NCI-H2081 treated with DMSO at 0.1 percent for 48 hours (cell line): Measurements from ENCODE around the gene MMP10.
"Not testable (repeated sequence)": the region's sequence is repeated elsewhere in the genome, so short reads cannot be mapped to it uniquely, and the experiment has no call there.

Experiments
- DNase-seq: peaks from one replicate; lab custom pipeline; 2025; lab: John Stamatoyannopoulos, UW

MMP10 gene

GRCh38 chr11:102783016-102783415 is 2.6 kb upstream of the MMP10 start:
- no peak for DNase-seq

DNA sequence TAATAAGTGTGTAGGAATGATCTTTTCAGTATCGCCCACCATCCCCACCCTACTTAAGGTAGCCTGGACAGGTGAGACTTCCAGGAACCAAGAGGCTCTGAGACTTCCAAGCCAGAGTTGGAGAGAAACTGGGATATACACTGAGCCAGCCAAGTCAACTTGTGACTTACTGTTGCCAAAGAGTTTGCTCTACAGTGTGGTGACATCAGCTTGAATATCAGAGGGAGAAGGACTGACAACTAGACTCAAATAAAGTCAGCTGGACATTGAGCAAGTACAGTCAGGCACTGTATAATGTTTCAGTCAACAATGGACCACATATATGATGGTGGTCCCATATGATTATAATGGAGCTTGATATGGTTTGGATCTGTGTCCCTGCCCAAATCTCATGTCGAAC is 1.2 kb upstream of the MMP10 start:
- no peak for DNase-seq

GRCh38 chr11:102776454-102776853 is 4.0 kb downstream of the MMP10 start:
- no peak for DNase-seq

- no peak for DNase-seq
Observed at GRCh38 chr11:102773386-102773785, 7.0 kb downstream of the MMP10 start.

DNA sequence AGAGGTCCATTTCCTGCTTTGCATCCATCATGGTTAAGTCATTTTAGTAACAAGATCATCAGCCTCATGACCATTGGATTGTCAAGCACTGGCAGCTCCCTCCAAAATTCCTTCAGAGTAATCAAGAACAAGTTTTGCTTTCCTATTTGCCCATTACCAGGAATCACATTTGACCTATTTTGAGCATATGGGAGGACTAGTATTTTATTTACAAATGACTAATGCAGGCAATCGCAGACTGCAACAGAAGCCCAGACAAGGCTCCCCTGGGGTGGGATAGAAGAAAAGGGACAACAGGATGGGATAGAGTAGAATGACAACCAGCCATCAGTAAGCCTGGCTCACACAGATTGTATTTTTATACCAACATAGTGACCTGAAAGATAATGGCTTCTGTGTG is 9.1 kb downstream of the MMP10 start:
- no peak for DNase-seq

DNA sequence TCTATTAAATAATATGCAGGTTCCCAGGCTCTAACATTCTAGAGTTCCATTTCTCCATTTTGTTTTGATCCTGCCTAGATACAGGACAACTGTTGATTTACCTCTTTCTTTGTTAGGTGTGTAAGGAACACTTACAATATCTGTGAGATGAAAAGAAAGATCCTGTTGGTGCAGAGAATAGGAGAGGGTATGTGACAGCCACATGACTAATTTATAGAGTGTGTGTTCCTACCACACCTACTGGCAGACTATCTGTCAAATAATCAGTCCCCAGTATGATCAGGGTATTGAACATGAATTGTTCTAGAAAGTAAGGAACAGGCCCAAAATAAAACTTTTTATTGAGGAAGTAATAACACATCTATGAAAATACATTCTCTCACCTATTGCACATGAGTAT is 10.2 kb downstream of the MMP10 start:
- DNase-seq: no peak

GRCh38 chr11:102767800-102768199 is 12.6 kb downstream of the MMP10 start:
- DNase-seq: no peak

GRCh38 chr11:102763440-102763839 is 17.0 kb downstream of the MMP10 start:
- no peak for DNase-seq

- DNase-seq: no peak
Observed at GRCh38 chr11:102762361-102762767, 18.1 kb downstream of the MMP10 start.

- DNase-seq: no peak
Observed at GRCh38 chr11:102761646-102762238, 18.7 kb downstream of the MMP10 start.

DNA sequence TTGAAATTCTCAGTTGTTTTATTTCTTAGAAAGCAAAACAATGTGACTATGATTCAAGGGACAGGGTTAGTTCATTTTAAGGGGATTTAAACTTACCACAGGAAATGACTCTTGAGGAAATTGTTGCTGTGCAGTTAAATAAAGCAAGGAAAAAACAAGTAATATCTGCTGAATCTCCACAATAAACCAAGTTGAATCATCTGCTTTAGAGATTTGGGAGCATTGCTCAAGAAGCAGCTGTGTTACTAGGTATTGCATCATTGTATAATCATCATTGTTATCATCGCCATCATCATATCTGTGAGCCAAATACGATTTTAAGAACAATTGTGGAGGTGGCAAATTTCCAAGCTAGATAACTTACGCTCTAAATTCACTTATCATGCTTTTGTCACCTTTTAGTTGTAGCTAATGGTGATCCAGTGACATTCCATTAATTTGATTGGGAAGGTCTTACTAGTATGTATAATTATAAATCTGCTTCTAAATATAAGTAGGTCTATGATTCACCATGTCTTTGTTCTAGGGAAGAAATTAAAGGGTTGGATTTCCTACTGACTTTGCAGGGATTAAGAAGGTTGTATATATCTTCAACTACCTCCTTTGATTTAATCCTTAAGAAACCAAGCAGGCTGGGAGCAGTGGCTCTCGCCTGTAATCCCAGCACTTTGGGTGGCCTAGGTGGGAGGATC is 19.9 kb downstream of the MMP10 start:
- DNase-seq: no peak

DNA sequence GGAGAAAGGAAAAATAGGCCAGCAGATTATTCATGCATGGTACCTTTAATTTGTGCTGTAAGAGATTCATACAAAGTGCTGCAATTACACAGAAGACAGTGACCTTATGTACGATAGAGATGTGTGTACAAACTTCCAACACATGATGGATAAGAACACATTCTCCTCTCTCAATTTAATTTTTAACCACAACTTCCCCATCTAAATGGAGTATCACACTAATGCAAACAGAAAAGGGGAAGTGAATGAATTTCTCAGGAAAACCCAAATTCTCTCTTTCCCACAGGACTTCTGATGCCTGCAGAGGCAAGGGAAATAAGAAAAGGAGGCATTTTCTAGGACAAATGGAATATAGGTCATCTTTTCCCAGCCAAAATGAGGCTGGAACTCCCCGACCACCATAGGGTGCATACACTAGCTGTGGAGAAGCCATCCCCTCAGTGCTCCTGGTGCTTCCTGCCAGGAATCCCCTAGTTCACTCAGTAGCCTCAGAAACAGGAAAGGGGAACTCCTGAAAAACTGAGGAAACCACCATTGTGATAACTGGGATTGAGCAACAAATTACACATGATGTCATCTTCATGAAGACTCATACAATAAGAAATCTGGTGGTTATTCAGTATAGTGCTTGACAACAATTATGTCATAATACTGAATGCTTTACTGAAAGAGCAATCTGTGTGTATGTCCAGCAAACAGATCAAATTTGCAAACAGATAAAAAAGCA is 22.4 kb downstream of the MMP10 start:
- no peak for DNase-seq

DNA sequence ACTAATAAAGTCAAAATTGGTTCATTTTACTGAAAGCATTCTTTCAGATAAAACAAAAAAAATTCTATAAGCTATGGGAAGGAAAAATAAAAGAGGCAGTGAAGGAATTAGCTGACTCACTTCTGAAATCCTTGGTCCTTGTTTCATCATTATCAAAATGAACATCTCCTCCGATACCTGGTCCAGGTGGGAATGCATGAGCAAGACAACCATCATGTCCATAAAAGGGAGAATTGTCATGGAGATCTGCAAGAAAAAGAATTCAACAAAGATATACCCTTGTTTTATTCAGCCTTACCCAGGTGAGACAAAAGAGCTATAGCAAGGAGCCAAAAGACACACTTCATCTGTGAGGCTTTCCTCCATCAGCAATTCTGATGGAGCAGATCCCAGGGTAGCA is 27.2 kb downstream of the MMP10 start:
- no peak for DNase-seq

DNA sequence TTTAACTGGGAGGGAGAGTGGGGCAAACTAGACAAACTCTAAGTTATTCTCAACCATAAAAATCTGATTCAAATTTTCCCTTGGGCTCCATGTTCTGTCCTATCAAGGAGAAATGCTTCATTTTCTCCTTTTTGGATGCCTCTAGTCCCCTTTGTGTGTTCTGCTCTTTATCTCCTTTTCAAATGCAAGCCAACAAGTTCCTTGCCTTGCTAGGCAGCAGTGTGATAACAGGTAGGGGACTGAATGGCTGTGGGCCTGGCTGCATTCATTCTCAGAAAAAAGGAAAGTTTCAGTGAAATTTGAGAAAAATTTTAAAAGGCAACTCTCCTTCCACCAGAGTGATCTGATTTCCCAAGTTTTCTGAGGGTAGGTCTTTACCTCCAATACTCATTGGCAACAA is 28.8 kb downstream of the MMP10 start:
- DNase-seq: no peak

DNA sequence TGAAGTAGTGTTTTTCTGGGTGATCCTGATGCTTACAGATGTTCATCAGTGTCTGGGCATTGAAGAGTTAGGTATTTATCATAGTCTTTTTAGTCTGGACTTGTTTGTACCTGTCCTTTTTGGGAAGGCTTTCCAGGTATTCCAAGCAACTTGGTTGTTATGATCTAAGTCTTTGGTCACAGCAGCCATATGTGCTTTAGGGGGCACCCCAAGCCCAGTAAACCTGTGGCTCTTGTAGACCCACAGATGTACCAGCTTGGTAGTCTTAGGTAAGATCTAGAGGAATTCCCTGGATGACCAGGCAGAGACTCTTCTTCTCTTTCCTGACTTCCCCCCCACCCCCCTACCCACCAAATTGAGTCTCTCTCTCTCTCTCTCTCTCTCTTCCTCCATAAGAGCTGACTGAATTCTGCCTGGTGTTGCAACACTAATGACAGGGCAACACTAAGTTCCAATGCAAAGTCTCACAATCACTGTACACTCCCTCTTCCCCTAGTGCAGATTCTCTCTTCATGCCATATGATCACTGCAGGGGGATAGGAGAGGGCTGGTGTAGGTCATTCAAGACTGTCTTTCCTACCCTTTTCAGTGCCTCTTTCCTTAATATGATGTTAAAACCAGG is 31.2 kb downstream of the MMP10 start:
- no peak for DNase-seq

DNA sequence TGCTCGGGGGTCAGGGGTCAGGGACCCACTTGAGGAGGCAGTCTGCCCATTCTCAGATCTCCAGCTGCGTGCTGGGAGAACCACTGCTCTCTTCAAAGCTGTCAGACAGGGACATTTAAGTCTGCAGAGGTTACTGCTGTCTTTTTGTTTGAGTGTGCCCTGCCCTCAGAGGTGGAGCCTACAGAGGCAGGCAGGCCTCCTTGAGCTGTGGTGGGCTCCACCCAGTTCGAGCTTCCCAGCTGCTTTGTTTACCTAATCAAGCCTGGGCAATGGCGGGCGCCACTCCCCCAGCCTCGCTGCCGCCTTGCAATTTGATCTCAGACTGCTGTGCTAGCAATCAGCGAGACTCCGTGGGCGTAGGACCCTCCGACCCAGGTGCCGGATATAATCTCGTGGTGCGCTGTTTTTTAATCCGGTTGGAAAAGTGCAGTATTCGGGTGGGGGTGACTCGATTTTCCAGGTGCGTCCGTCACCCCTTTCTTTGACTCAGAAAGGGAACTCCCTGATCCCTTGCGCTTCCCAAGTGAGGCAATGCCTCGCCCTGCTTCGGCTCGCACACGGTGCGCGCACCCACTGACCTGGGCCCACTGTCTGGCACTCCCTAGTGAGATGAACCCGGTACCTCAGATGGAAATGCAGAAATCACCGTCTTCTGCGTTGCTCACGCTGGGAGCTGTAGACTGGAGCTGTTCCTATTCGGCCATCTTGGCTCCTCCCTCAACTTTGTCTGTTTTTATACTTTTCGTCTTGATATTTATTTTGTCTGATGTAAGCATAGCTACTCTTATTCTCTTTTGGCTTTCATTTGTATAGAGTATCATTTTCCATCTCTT is 33.5 kb downstream of the MMP10 start:
- DNase-seq: not testable (repeated sequence)

- no peak for DNase-seq
Observed at GRCh38 chr11:102734650-102735049, 45.8 kb downstream of the MMP10 start.

GRCh38 chr11:102733232-102733875 is 47.1 kb downstream of the MMP10 start:
- peak; percentile 35 for DNase-seq

DNA sequence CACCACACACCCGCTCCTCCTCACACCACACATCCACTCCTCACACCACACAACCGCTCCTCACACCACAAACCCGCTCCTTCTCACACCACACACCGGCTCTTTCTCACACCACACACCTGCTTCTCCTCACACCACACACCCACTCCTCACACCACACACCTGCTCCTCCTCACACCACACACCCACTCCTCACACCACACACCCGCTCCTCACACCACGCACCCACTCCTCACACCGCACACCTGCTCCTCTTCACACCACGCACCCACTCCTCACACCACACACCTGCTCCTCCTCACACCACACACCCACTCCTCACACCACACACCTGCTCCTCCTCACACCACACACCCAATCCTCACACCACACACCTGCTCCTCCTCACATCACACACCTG is 49.5 kb downstream of the MMP10 start:
- DNase-seq: not testable (repeated sequence)

- DNase-seq: no peak
Observed at GRCh38 chr11:102729849-102730815, 50.3 kb downstream of the MMP10 start.
